Measurements from ENCODE around the gene RPUSD3.

- TF ChIP-seq CTCF (conservative IDR thresholded peaks at IDR 0.05 in 1 of 2, IDR thresholded peaks at IDR 0.05 in 1 of 2; ENCODE audit: extremely low read depth in 1 of 2, insufficient read depth in 1 of 2, low read depth in 1 of 2, low read length in 2 of 2): no peak
- TF ChIP-seq EZH2 (IDR thresholded peaks at IDR 0.05; ENCODE audit: borderline replicate concordance, low read length): no peak
These were observed 35.8 kb downstream of the RPUSD3 start for GRCh38 chr3:9807981-9808344.
